Natural killer cell (primary cell): ENCODE data around the gene KLHL20. TPM values are rescaled to one million over a fixed set of nuclear protein-coding genes. Genes with fewer than 3 reads are reported as not detected.
A peak's percentile ranks its signal among the peaks of the same experiment; 100 is the strongest.

Experiments
- ATAC-seq, 3 donors: fragments of 150-1000 bp in 2 of 3; fragments of 200-7000 bp in 1 of 3; cut with Tn5 transposase; 1 replicate in 1 of 3; 2 replicates in 2 of 3; pipeline ENCODE4 v1.10.0; 2021; ENCODE audit warnings: mild to moderate bottlenecking in 2 of 3, moderate library complexity in 2 of 3
- DNase-seq, 2 donors: peaks; one replicate each; pipeline versions ENCODE4 v3.0.0 to v3.0.0-alpha.2; 2013 to 2021; ENCODE audit warnings: mixed read lengths in 1 of 2
- H3K27ac ChIP-seq: one replicate; pipeline ENCODE4 v1.5.1; 2013; ENCODE audit warnings: mild to moderate bottlenecking, low read length
- H3K27me3 ChIP-seq: one replicate; pipeline ENCODE4 v1.6.1; 2013; ENCODE audit warnings: low read length; ENCODE audit not compliant: control insufficient read depth, insufficient read depth
- H3K36me3 ChIP-seq: one replicate; pipeline ENCODE4 v1.6.1; 2013; ENCODE audit warnings: low read length; ENCODE audit not compliant: control insufficient read depth, insufficient read depth
- H3K4me1 ChIP-seq: one replicate; pipeline ENCODE4 v1.6.1; 2013; ENCODE audit warnings: low read length; ENCODE audit not compliant: control insufficient read depth, insufficient read depth
- H3K4me3 ChIP-seq: one replicate; pipeline ENCODE4 v1.5.1; 2013; ENCODE audit warnings: low read length
- H3K9me3 ChIP-seq: one replicate; pipeline ENCODE4 v1.6.1; 2013; ENCODE audit warnings: low read length; ENCODE audit not compliant: control insufficient read depth, insufficient read depth
- H3K27ac Mint-ChIP-seq, 2 donors: one replicate each; pipeline ENCODE4 v1.8.0; 2022; ENCODE audit warnings: mild to moderate bottlenecking in 2 of 2, mixed read lengths in 2 of 2, moderate library complexity in 1 of 2
- H3K27me3 Mint-ChIP-seq, 2 donors: one replicate each; pipeline ENCODE4 v1.8.0; 2022; ENCODE audit warnings: low read depth in 2 of 2, mixed read lengths in 2 of 2
- H3K36me3 Mint-ChIP-seq: one replicate; pipeline ENCODE4 v1.8.0; 2022; ENCODE audit warnings: mixed read lengths
- H3K4me1 Mint-ChIP-seq, 2 donors: one replicate each; pipeline ENCODE4 v1.8.0; 2022; ENCODE audit warnings: mixed read lengths in 2 of 2
- H3K4me3 Mint-ChIP-seq: one replicate; pipeline ENCODE4 v1.8.0; 2022; ENCODE audit warnings: mild to moderate bottlenecking, moderate library complexity, mixed read lengths
- H3K9me3 Mint-ChIP-seq, 2 donors: one replicate each; pipeline ENCODE4 v1.8.0; 2022; ENCODE audit warnings: mixed read lengths in 2 of 2
- CTCF ChIP-seq: fragments of 200-600 bp; IDR thresholded peaks from one replicate; pipeline ENCODE4 v1.8.0; 2022; ENCODE audit warnings: antibody characterized with exemption
- WGBS: methylation state at CpG from one replicate; pipeline ENCODE4 v1.1.7; 2013; ENCODE audit warnings: missing lambda C conversion rate; ENCODE audit not compliant: insufficient coverage; 5-methylcytosine and 5-hydroxymethylcytosine counted together
- intact Hi-C: fragments of 100-400 bp; cut with micrococcal nuclease; formaldehyde crosslinking; loops from one replicate; pipeline ENCODE4 v1.14.2; 2022
- total RNA-seq, 4 donors: library from RNA; stranded (reverse); fragments of 120-200 nt in 1 of 4; gene quantifications; one replicate each; pipeline versions ENCODE4 v1.2.3 to v1.2.4, GENCODE V29; 2013 to 2022

Gene KLHL20
- total RNA-seq, 3 donors from 2014 or later (not counting 1 experiment from before 2014, with no cell fraction given), result 31.4 to 34.5 (median 33.1) TPM

GRCh38 chr1:173821680-173822079, 106.9 kb downstream of the KLHL20 start:
- H3K27me3 ChIP-seq, result no peaks in the 10 kb centered on the region
- WGBS, result 97% methylated on average over 4 of the region's 4 CpGs
- intact Hi-C loops, result loop anchor here (10.0 kb wide), 1 partner anchor 107 kb away; the partner anchor contains the start of gene KLHL20
- ATAC-seq (no peak), DNase-seq (no peak)
- Mint-ChIP-seq H3K27ac (no peak overlapping the region), H3K36me3 (no peaks in the 10 kb centered on the region), H3K9me3 (no peaks in the 10 kb centered on the region), H3K4me1 (peaks cover 27 to 42% of the 10 kb centered on the region in 2 donors), H3K4me3 (no peak overlapping the region), H3K27me3 (no peaks in the 10 kb centered on the region)
- H3K4me3 ChIP-seq, result no peak overlapping the region
- H3K9me3 ChIP-seq, result no peaks in the 10 kb centered on the region
- peaks cover 1% of the 10 kb centered on the region for H3K36me3 ChIP-seq
- TF ChIP-seq CTCF, result no peak
- H3K27ac ChIP-seq, result no peak overlapping the region
- H3K4me1 ChIP-seq, result peaks cover 17% of the 10 kb centered on the region

GRCh38 chr1:173823781-173824314, 109.1 kb downstream of the KLHL20 start:
- no peaks in the 10 kb centered on the region for H3K36me3 Mint-ChIP-seq

GRCh38 chr1:173824315-173825081, 109.7 kb downstream of the KLHL20 start, which contains the start of the genes CENPL and DARS2:
CENPL (minus strand) TSS chr1:173824883; CDS start chr1:173811299, 13,584 bp downstream.
DARS2 (plus strand) TSS chr1:173824673; CDS start chr1:173825230, 557 bp downstream.
- intact Hi-C loops, result loop anchor here (1.0 to 10.0 kb wide), 8 partner anchors 43 to 1291 kb away; partner anchors contain the start of genes GAS5, KLHL20 and SUCO
- no peaks in the 10 kb centered on the region for H3K27me3 Mint-ChIP-seq
- WGBS, result under 1% methylated on average over 53 of the region's 55 CpGs

More at GRCh38 chr1:173823781-173824314, 109.1 kb downstream of the KLHL20 start:
- peak; percentile 26 to 42 (median 30) for ATAC-seq
- Histone ChIP-seq H3K27ac (peak overlapping the region; percentile 85), H3K9me3 (no peaks in the 10 kb centered on the region), H3K36me3 (peaks cover 3% of the 10 kb centered on the region), H3K27me3 (no peaks in the 10 kb centered on the region), H3K4me3 (peak overlapping the region; percentile 94), H3K4me1 (peaks cover 17% of the 10 kb centered on the region)
- no peak for DNase-seq
- WGBS, result under 1% methylated on average over 24 of the region's 25 CpGs
- H3K4me1 Mint-ChIP-seq, result peaks cover 27 to 38% of the 10 kb centered on the region in 2 donors
- peak overlapping the region; percentile 99 for H3K4me3 Mint-ChIP-seq
- H3K27ac Mint-ChIP-seq, result peak overlapping the region; percentile 95 to 98
- intact Hi-C loops, result loop anchor here (1.0 to 10.0 kb wide), 6 partner anchors 43 to 1291 kb away; partner anchors contain the start of genes GAS5, KLHL20 and SUCO
- H3K27me3 Mint-ChIP-seq, result no peaks in the 10 kb centered on the region
- H3K9me3 Mint-ChIP-seq, result no peaks in the 10 kb centered on the region
- no peak for TF ChIP-seq CTCF

More at GRCh38 chr1:173824315-173825081, 109.7 kb downstream of the KLHL20 start, which contains the start of the genes CENPL and DARS2:
- DNase-seq, result peak; percentile 81 to 96
- Mint-ChIP-seq H3K9me3 (no peaks in the 10 kb centered on the region), H3K4me1 (peaks cover 27 to 38% of the 10 kb centered on the region in 2 donors), H3K4me3 (peak within 1 kb of the TSS; percentile 99), H3K36me3 (no peaks in the 10 kb centered on the region), H3K27ac (peak within 1 kb of the TSS; percentile 95 to 98)
- Histone ChIP-seq H3K27ac (peak within 1 kb of the TSS; percentile 85), H3K4me1 (peaks cover 17% of the 10 kb centered on the region), H3K9me3 (no peaks in the 10 kb centered on the region), H3K27me3 (no peaks in the 10 kb centered on the region), H3K36me3 (peaks cover 4% of the 10 kb centered on the region), H3K4me3 (peak within 1 kb of the TSS; percentile 94)
- ATAC-seq, result peak; percentile 84 to 93 (median 88)
- TF ChIP-seq CTCF, result no peak
